ENCODE results near the gene IL5RA.

IL5RA gene

DNA sequence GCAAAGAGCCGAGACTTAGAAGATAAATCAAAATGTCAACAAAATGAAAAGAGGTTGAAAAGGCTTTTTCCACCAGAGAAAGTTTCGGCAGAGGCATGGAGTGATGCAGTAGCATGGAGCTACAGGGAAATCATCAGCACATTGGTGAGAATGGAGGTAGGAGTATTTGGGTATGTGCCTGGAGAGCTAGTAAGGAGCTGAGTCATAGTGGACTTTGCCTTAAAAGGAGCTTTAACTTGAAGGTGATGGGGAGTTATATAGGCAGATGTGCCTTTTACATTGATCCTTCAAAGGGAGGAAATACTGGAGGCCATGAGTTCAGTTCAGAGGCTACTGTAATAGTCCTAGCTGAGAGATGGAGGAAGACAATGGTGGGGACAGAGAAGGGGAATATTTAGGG, 44.3 kb downstream of the IL5RA start:
- no peak for DNase-seq (ENCODE audit: low spot score)

GRCh38 chr3:3064297-3064696, 45.9 kb downstream of the IL5RA start:
- no peak for DNase-seq (ENCODE audit: low spot score)

GRCh38 chr3:3059645-3060044, 50.5 kb downstream of the IL5RA start:
- no peak for DNase-seq (ENCODE audit: low spot score)

DNA sequence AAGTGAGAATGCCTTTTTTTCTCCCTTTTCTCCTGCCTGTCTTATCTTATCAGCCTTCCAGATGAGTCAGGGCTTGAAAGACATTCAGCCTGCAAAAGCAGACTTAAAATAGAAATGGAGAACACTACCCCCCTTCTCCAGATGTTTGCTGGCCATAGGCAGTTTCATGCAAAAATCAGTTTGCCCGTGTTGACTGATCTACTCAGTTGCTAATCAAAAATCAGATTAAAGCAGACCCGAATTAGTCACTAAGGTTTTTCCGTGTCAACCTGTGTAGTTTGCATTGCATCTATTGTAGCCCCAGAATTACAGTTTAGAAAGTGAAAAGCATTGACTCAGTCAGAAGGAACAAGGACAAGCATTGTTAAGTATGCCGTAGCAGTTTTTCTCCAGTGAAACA, 56.2 kb downstream of the IL5RA start:
- DNase-seq (ENCODE audit: low spot score), result peak; percentile 26

DNA sequence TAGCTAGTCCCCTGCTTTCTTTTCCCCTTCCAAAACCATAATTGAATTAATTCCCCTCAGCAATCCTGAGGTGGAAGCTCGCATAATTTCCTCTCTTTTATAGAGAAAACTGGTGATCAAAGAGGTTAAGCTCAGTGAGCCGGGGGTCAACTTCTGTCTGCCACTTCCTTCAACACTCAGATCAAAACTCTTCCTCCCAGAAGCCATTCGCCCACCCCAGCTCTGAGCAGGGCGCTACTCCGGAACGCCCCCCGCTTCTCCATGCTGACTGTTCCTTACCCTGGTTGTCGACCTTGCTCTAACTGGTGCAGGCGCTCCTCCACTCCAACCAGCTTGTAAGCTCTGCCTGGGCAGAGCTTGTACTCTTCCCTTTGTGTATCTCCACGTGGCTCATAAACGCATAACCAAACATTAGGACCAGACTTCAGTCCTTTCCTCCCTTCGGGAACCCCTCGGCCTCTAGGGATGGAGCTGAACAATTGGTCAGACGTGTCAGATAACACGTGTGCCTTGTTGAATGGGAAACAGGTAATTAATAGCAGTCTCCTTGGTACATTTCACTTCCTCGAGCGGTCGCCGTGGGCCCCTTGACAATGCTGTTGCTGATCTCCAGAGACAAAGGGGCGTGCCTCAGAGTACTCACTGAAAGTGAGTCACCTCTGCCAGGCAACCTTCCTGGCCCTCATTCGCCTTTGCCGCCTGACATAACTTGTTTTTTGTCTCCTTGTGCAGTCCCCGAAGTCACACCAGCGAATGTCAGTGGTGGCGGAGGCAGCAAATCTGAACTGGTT, 71.8 kb downstream of the IL5RA start:
- DNase-seq (ENCODE audit: low spot score), result no peak

DNA sequence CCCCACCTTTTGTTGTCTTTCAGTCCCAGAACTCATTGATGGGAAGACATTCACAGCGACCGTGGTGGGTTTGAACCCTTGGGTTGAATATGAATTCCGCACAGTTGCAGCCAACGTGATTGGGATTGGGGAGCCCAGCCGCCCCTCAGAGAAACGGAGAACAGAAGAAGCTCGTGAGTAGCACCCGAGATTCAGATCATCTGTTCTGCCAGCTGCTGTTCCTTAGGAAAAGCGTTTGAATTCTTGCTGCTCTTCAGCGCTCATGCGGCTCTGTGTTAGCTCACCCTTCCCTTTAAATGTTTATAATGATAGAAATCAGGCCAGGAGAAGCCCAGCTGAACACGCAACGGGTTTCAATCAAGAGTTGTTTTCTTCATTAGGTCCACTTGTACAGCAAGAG, 73.0 kb downstream of the IL5RA start:
- DNase-seq (ENCODE audit: low spot score), result no peak

GRCh38 chr3:3031326-3031725, 78.8 kb downstream of the IL5RA start:
- DNase-seq (ENCODE audit: low spot score), result no peak

DNA sequence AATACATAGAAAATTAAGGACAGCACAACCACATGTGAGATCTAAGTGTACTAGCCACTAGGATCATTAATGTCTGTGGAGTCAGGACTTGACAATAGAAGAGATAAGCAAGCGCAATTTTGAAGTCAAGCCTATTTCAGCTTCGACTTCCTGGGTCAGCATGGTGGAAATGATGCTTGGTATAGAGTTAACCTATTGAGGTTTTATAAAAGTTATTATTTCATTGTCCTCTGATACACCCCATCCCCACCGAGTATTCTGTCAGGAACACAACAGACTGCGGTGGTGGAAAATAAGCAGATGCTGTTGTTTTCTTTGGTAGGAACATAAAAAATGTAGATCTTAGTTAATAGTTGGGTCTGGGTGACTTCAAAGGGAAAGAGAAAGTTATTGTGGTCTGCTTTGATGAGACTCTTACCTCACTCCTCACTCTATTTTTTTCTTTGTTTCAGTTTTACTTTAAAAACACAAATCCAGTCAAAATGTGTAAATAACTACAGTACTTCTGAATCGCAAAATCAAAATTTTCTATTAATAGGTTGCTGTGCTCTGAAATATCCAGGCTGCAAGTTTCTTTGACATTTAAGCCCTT, 82.1 kb downstream of the IL5RA start:
- no peak for DNase-seq (ENCODE audit: low spot score)

DNA sequence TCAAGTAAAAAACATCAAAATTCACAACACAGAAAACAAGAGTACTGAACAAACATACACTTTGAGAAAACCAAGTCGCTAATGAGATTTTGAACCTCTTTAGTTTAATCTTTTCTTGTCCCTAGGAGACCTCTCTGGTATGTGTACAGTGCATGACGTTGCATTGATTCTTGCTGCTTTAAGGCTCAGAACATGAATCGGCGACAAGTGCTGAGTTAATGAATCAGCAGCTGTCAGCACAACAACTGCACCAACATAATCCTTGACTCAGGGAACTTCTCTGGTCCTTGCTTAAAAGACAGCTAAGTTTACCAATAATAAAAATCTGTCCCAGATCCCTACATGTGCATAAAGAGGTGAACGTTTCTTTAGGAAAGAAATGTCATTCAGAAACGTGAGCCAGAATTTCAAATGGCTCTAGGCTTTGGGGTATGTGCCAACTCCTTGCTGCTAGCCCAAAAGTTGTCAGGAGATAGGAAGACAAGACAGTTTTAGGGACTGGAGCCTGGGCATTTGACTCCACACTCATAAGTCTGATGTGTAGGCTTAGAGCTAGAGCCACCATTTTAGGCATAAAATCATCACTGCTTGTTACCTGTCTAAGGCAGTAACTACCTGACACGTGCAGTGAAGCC, 86.9 kb downstream of the IL5RA start:
- DNase-seq (ENCODE audit: low spot score), result no peak

GRCh38 chr3:3020209-3020608, 90.0 kb downstream of the IL5RA start:
- no peak for DNase-seq (ENCODE audit: low spot score)
